Activated naive CD4-positive, alpha-beta T cell treated with anti-CD3 and anti-CD28 coated beads, Interleukin-2, amount 50 U/mL, for 24 hours (primary cell): Measurements from ENCODE around the gene MOXD1.
"Not testable (repeated sequence)": the region's sequence is repeated elsewhere in the genome, so short reads cannot be mapped to it uniquely, and the experiment has no call there.

ENCODE experiments used
- H3K27ac Mint-ChIP-seq: one replicate; pipeline ENCODE4 v1.8.0; 2021; ENCODE audit warnings: mild to moderate bottlenecking, mixed read lengths
- H3K27me3 Mint-ChIP-seq: one replicate; pipeline ENCODE4 v1.8.0; 2021; ENCODE audit warnings: mixed read lengths
- H3K36me3 Mint-ChIP-seq: one replicate; pipeline ENCODE4 v1.8.0; 2021; ENCODE audit warnings: mixed read lengths
- H3K4me1 Mint-ChIP-seq: one replicate; pipeline ENCODE4 v1.8.0; 2021; ENCODE audit warnings: mixed read lengths
- H3K4me3 Mint-ChIP-seq: one replicate; pipeline ENCODE4 v1.8.0; 2021; ENCODE audit warnings: mild to moderate bottlenecking, mixed read lengths
- H3K9me3 Mint-ChIP-seq: one replicate; pipeline ENCODE4 v1.8.0; 2021; ENCODE audit warnings: mixed read lengths

The MOXD1 gene

GRCh38 chr6:132282696-132283095 is 118.6 kb downstream of the MOXD1 start:
- H3K27ac Mint-ChIP-seq = no peak overlapping the region
- no peaks in the 10 kb centered on the region for H3K9me3 Mint-ChIP-seq

GRCh38 chr6:132280436-132280835 is 120.8 kb downstream of the MOXD1 start:
- no peak overlapping the region for H3K4me3 Mint-ChIP-seq
- H3K4me1 Mint-ChIP-seq = no peaks in the 10 kb centered on the region
- no peaks in the 10 kb centered on the region for H3K9me3 Mint-ChIP-seq
- peaks cover 19% of the 10 kb centered on the region for H3K27me3 Mint-ChIP-seq
- H3K36me3 Mint-ChIP-seq = no peaks in the 10 kb centered on the region
- H3K27ac Mint-ChIP-seq = no peak overlapping the region

More at GRCh38 chr6:132282696-132283095, 118.6 kb downstream of the MOXD1 start:
- Mint-ChIP-seq H3K4me1 (no peaks in the 10 kb centered on the region), H3K27me3 (peaks cover 16% of the 10 kb centered on the region), H3K36me3 (no peaks in the 10 kb centered on the region), H3K4me3 (no peak overlapping the region)

DNA sequence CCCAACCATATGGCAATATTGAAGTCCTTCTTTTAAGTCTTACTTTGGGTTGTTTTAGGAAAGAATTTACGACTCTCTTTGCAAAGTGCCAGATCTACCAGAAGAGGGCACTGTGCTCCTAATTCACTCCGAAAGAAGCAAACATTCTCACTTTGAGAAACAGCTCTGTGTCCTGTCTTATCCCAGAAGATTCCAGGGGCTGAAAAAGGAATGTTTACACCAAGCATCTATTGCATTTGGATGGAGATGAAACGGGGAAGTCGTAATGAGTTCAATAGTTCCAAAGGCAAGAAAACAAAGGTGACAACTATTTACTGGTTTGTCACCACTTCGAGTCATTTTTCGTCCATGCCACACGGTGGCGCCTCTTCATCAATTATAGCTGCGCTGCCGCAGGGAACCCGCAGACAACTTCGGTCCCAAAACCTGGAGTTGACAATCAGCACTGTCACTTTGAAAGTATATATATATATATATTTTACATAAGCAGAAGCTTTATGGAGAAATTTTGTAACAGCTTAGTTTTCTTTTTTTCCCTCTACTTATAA is 121.6 kb downstream of the MOXD1 start:
- Mint-ChIP-seq H3K36me3 (no peaks in the 10 kb centered on the region), H3K27ac (no peak overlapping the region), H3K27me3 (peaks cover 19% of the 10 kb centered on the region), H3K4me3 (peak overlapping the region; percentile 80), H3K9me3 (no peaks in the 10 kb centered on the region), H3K4me1 (no peaks in the 10 kb centered on the region)

- Mint-ChIP-seq H3K4me3 (no peak overlapping the region), H3K9me3 (no peaks in the 10 kb centered on the region), H3K4me1 (no peaks in the 10 kb centered on the region), H3K27me3 (peaks cover 9% of the 10 kb centered on the region), H3K36me3 (no peaks in the 10 kb centered on the region), H3K27ac (no peak overlapping the region)
Observed at GRCh38 chr6:132275066-132275970, 126.0 kb downstream of the MOXD1 start.

DNA sequence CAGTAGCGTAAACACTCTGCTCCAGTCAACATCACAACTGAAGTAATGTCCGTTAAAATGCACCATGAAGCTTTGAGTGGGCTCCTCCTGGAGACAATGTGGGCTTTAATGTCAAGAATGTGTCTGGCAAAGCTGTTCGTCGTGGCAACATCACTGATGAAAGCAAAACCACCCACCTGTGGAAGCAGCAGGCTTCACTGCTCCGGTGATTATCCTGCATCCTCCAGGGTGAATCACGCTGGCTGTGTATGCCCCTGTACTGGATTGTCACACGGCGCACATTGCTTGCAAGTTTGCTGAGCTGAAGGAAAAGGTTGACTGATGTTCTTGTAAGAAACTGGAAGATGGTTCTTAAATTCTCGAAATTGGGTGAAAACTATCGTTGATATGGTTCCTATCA is 128.5 kb downstream of the MOXD1 start:
- Mint-ChIP-seq H3K27me3 (peaks cover 10% of the 10 kb centered on the region), H3K27ac (no peak overlapping the region), H3K36me3 (no peaks in the 10 kb centered on the region), H3K4me3 (no peak overlapping the region), H3K9me3 (no peaks in the 10 kb centered on the region), H3K4me1 (no peaks in the 10 kb centered on the region)

DNA sequence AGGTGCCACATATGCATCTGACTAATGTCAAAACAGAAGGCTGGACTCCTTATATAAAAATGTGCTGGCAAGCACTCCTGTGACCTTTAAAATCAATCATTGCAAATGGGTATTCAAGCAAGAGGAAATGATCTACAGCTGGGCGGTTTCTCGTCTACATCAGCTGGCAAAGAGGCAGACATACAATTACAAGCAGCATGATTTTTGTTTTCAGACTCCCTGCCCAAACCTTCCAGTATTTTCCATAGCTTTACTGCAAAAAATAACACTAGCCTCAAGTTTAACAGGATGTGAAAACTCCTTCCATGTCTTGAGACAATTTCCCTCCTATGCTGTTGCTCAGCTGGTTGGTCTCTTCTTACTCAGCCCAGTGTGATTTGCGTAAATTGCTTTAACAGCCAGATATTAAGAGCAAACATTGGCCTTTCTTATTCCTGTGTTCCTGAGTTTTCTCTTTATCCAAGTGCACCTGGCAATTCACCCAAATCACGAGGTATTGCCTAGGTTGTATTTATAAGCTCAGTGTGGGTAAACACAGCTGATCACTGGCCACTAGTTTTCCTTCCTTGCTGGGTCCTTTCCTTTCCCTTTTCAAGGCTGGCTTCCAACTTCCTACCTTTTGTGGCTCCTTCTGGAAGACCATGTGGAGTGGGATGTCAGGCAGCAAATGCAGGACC is 130.4 kb downstream of the MOXD1 start:
- Mint-ChIP-seq H3K36me3 (no peaks in the 10 kb centered on the region), H3K27ac (no peak overlapping the region), H3K4me3 (no peak overlapping the region), H3K9me3 (no peaks in the 10 kb centered on the region), H3K4me1 (no peaks in the 10 kb centered on the region), H3K27me3 (peaks cover 8% of the 10 kb centered on the region)

DNA sequence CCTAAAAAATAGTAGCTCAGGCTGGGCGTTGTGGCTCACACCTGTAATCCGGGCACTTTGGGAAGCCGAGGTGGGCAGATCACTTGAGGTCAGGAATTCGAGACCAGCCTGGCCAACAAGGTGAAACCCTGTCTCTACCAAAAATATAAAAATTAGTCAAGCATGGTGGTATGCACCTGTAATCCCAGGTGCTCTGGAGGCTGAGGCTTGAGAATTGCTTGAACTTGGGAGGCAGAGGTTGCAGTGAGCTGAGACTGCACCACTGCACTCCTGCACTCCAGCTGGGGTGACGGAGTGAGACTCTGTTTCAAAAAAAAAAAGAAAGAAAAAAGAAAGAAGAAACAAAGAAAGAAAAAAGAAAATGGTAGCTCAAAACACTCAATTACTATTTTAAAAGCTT is 132.6 kb downstream of the MOXD1 start:
- H3K4me3 Mint-ChIP-seq, H3K4me1 Mint-ChIP-seq, H3K9me3 Mint-ChIP-seq, H3K27me3 Mint-ChIP-seq, H3K27ac Mint-ChIP-seq, H3K36me3 Mint-ChIP-seq: not testable (repeated sequence)

DNA sequence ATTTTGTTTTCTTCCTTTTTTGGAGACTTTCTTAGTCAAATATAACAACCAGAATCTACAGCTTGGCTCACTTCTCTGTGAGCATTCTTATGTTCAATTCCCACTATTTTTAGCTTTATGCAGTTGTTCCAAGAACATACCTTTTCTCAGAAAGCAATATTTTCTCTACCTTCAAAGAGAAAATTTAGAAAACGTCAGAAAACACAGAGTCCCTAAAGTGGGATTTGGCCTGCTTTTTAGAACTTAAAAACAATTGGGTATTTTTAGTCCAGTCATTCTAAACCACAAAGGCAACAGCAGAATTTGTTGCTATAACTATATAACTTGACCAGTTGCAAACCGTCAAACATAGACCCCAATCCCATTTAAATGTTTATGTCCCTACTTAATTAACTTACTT is 133.1 kb downstream of the MOXD1 start:
- Mint-ChIP-seq H3K9me3 (no peaks in the 10 kb centered on the region), H3K27ac (no peak overlapping the region), H3K4me3 (no peak overlapping the region), H3K36me3 (no peaks in the 10 kb centered on the region), H3K4me1 (no peaks in the 10 kb centered on the region), H3K27me3 (peaks cover 8% of the 10 kb centered on the region)

DNA sequence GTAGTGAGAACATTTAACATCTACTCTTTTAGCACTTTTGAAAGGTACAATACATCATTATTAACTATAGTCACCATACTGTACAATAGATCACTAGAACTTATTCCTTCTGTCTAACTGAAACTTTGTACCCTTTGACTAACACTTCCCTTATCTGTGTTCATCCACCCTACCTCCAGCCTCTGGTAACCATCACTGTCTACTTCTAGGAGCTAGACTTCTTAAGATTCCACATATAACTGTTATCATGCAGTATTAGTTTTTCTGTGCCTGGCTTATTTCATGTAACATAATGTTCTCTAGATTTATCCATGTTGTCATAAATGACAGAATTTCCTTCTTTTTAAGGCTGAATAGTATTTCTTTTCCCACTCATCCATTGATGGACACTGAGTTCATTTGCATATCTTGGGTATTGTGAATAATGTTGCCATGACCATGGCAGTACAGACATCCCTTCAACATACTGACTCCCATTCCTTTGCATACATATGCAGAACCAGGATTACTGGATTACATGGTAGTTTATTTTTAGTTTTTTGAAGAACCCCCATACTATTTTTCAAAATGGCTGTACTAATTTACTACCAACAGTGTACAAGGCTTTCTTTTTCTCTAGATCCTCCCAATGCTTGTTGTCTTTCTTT is 135.7 kb downstream of the MOXD1 start:
- Mint-ChIP-seq H3K27ac (no peak overlapping the region), H3K4me3 (no peak overlapping the region), H3K36me3 (no peaks in the 10 kb centered on the region), H3K4me1 (no peaks in the 10 kb centered on the region), H3K27me3 (peaks cover 4% of the 10 kb centered on the region), H3K9me3 (no peaks in the 10 kb centered on the region)

DNA sequence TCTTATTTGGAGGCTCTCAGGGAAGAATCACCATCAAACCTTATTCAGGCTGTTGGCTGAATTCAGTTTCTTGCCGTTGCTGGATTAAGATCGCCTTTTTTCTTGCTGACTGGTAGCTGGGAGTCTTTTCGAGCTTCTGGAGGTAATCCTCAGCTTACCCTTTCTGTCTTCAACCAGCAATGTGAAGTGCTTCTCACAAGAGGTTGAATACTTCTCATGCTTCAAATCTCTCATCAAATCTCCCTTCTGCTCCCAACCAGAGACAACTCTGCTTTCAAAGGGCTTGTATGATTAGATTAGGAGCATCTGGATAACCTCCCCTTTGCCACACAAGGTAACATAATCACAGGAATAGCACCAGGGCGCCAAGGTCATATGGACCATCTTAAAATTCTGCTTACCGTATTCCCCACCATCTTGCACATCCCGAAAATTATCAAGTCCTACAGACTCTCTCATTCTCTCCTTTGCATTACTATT is 137.2 kb downstream of the MOXD1 start:
- Mint-ChIP-seq H3K4me1 (no peaks in the 10 kb centered on the region), H3K36me3 (no peaks in the 10 kb centered on the region), H3K27ac (no peak overlapping the region), H3K9me3 (no peaks in the 10 kb centered on the region), H3K4me3 (no peak overlapping the region), H3K27me3 (peaks cover 2% of the 10 kb centered on the region)

GRCh38 chr6:132261354-132261753 is 139.9 kb downstream of the MOXD1 start:
- no peak overlapping the region for H3K27ac Mint-ChIP-seq

GRCh38 chr6:132259070-132259469 is 142.2 kb downstream of the MOXD1 start:
- no peaks in the 10 kb centered on the region for H3K9me3 Mint-ChIP-seq
- H3K27me3 Mint-ChIP-seq = peaks cover 6% of the 10 kb centered on the region
- H3K36me3 Mint-ChIP-seq = no peaks in the 10 kb centered on the region
- H3K4me3 Mint-ChIP-seq = no peak overlapping the region
- no peaks in the 10 kb centered on the region for H3K4me1 Mint-ChIP-seq
- no peak overlapping the region for H3K27ac Mint-ChIP-seq

More at GRCh38 chr6:132261354-132261753, 139.9 kb downstream of the MOXD1 start:
- no peaks in the 10 kb centered on the region for H3K36me3 Mint-ChIP-seq
- no peaks in the 10 kb centered on the region for H3K4me1 Mint-ChIP-seq
- peaks cover 2% of the 10 kb centered on the region for H3K27me3 Mint-ChIP-seq
- no peaks in the 10 kb centered on the region for H3K9me3 Mint-ChIP-seq
- H3K4me3 Mint-ChIP-seq = no peak overlapping the region

GRCh38 chr6:132257561-132257960 is 143.7 kb downstream of the MOXD1 start:
- Mint-ChIP-seq H3K36me3 (no peaks in the 10 kb centered on the region), H3K27ac (no peak overlapping the region), H3K9me3 (no peaks in the 10 kb centered on the region), H3K27me3 (peaks cover 6% of the 10 kb centered on the region), H3K4me3 (no peak overlapping the region), H3K4me1 (no peaks in the 10 kb centered on the region)

DNA sequence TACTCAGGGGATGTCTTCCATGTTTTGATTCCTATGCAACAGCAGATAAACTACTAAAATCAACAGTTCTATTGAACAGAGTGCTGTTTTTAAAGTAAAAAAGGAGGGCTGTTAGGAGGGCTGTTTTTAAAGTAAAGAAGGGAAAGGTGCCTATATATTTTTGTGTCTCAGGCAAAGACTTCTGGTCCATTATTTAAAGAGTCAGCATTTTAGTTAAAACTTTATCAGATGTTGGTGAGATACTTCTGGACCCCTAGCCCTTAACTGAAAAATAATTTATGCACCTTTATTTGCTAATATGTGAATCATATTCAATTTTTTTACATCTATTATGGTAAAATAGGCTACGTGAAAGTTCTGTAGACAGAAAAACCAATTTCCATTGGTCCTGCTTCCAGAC is 144.8 kb downstream of the MOXD1 start:
- no peaks in the 10 kb centered on the region for H3K4me1 Mint-ChIP-seq
- H3K4me3 Mint-ChIP-seq = no peak overlapping the region
- H3K36me3 Mint-ChIP-seq = no peaks in the 10 kb centered on the region
- H3K9me3 Mint-ChIP-seq = no peaks in the 10 kb centered on the region
- no peak overlapping the region for H3K27ac Mint-ChIP-seq
- H3K27me3 Mint-ChIP-seq = peaks cover 6% of the 10 kb centered on the region

GRCh38 chr6:132253906-132254305 is 147.4 kb downstream of the MOXD1 start:
- Mint-ChIP-seq H3K27me3 (peaks cover 5% of the 10 kb centered on the region), H3K4me3 (no peak overlapping the region)

More at GRCh38 chr6:132253906-132254305, 147.4 kb downstream of the MOXD1 start:
- Mint-ChIP-seq H3K9me3 (no peaks in the 10 kb centered on the region), H3K36me3 (no peaks in the 10 kb centered on the region), H3K27ac (no peak overlapping the region), H3K4me1 (no peaks in the 10 kb centered on the region)
